ENCODE results near the gene FURIN. TPM values are rescaled to one million over a fixed set of nuclear protein-coding genes. Genes with fewer than 3 reads are reported as not detected.
"Not testable (repeated sequence)": the region's sequence is repeated elsewhere in the genome, so short reads cannot be mapped to it uniquely, and the experiment has no call there.

Gene FURIN
- total RNA-seq, 1 donor from 2014 or later, result 51.6 TPM

DNA sequence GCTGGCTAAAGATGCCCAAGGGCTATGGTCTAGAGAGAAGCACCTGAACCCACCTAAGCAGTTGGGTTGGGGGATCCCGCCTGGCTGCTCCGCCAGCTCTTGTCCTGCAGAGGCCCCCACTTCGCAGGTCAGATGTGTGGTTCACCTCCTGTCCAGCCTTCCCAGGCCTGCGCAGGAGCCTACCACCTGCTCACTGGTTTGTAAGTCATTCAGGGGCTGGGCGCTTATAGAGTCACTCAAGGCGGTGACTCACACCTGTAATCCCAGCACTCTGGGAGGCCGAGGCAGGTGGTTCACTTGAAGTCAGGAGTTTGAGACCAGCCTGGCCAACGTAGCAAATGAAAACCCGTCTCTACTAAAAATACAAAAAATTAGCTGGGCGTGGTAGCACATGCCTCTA, 3.9 kb upstream of the FURIN start:
- ATAC-seq (no peak), DNase-seq (ENCODE audit: low spot score) (no peak)
- intact Hi-C loops (cut with DNase I), result no loop called here

DNA sequence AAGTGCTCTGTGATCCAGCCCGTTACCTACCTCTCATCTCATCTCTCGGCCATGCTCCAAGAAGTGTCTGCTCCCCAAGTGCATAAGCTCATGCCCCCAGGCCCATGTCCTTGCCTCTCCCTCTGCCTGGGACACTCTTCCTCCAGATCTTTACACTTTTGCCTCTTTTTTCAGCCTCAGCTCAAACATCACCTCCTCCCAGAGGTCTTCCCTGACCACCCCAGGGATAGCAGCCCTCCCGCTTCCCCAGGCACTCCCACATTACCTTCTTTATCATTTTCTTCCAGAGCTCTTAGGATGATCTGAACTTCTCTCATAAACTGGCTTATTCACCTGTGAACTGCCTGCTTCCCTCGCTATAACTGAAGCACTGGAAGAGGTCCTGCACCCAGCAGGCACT, 2.7 kb upstream of the FURIN start:
- ATAC-seq, result no peak
- intact Hi-C loops (cut with DNase I), result no loop called here
- DNase-seq (ENCODE audit: low spot score), result no peak

DNA sequence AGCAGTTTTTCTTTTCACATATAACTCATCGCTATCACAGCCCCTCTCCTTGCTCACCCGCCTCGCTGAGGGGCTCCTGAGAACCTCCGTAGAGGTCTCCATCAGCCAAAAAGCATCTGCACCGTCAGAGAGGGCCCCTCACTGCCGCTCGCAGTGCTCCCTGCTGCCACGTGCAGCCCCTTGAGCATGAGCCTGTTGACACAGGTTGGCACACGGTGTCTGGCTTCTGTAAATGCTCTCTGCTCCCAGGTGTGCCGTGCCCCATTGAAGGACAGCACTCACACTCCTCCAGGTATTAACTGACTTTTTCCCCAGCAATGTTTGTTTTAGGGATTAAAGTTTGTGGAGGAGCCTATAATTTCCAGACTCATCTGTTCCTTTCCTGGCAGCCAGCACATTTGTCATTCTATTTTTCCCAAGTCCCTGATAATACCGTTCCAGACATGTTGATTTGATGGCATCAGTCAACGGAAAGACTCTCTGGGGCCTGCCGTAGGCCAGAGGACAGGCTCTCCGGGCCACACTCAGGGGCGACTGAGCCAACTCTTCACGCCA, 2.1 kb upstream of the FURIN start:
- ATAC-seq, result no peak
- intact Hi-C loops (cut with DNase I), result no loop called here
- DNase-seq (ENCODE audit: low spot score), result no peak

DNA sequence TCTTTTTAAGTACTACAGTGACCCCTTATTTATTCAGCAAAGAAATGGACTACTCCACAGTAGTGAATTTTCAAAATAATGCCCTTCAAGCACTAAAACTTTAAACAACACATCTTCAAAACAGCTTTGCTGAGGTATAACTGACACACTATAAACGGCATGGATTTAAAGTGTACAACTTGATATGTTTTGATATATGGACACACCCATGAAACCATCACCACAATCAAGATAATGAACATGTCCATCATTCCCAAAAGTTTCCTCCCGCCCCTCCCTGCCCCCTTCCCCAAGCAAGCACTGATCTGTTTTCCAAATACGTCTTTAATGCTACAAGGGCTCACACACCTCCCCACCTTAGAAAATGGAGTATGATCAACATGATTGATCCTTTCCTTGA, 1.6 kb upstream of the FURIN start:
- intact Hi-C loops (cut with DNase I), result no loop called here
- DNase-seq (ENCODE audit: low spot score), result no peak
- ATAC-seq, result no peak

DNA sequence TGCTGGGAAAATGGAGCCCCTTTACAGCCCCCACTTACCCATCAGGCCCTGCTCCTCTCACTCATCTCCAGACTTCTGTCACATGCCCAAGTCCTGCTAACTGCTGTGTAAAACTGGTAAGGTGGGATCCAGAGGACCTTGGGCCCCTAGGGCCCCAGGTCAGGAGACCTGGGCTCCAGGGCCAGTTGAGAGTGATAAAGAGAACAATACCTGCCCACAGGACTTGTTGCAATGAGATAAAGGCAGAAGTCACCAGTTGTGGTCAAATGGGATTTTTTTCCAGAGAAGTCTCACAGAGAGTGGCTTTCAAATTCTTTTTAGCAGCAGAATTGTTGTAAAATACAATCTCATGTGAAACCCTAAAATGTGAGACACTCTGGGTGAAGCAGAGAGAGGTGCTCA, 753 bp downstream of the FURIN start:
- intact Hi-C loops (cut with DNase I), result no loop called here
- no peak for ATAC-seq

DNA sequence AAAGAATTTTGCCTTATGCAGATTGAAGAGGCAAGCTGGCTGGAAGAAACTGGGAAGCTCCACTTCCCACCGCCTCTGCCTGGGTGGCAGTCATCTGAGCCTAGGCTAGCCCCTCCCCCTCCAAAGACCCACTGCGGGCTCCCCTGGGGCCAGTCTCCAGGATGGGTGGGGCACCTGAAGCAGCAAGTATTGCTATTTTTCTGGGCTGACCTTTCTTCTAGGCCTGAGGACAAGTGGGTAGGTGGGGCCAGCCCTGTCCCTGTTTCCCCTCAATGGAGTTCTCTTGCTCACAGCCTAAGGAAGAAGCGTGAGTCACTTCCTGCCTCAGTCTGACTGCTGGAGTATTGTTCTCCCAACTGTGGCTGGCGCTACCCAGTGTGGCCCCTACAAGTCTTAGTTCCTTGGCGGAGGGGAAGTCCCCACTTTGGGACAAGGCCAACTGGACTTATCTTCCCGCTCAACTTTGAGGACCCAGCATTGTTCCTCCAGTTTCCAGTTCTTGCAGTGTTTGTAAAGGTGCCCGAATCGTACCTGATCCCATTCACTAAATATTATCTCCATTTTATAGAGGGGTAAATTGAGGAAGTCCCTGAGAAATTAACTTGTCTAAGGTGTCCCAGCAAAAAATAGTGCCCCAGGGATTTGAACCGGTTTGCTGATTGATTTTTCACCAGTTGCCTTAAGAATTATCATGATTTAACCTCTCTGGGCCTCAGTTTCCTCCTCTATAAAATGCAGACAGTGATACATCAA, 1.4 kb downstream of the FURIN start:
- DNase-seq (ENCODE audit: low spot score) (peak; percentile 82), ATAC-seq (peak; percentile 80)
- intact Hi-C loops (cut with DNase I), result no loop called here

More for the DNA sequence above, 753 bp downstream of the FURIN start:
- no peak for DNase-seq (ENCODE audit: low spot score)

DNA sequence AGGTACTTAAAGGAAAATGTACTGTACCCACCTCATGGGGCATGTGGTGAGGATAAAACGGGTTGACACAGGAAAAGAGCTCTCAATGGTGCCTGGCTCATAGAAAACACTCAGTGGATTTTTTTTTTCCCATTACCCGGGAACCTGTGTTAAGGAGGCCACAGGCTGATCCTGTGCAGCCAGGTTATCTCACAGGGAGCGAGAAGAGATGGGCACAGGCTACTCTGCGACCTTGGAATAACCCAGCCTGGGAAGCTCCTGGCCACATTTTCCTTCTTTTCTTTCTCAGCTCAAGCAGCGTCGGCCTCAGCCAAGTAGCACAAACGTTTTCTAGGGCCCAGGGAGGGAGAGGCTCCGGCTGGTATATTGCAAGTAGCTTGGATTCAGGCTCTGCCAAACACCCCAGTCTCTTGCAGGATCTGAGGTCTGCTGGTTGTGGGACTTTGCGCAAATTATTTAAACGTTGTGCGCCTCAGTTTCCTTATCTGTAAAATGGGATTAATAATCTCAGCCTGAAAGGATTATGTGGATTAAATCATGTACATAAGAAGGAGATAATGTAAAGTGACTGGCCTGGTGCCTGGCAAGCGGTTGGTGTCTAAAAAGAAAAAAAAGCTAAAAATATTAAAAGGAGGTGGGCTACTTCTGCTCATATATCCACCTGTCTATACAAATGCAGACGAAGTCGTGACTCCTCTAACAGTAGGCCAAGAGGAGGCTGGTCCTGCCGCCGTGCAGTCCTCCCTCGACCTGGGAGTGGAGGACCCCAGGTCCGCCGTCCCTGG, 2.2 kb downstream of the FURIN start:
- ATAC-seq (peak; percentile 23), DNase-seq (ENCODE audit: low spot score) (no peak)
- intact Hi-C loops (cut with DNase I), result no loop called here

DNA sequence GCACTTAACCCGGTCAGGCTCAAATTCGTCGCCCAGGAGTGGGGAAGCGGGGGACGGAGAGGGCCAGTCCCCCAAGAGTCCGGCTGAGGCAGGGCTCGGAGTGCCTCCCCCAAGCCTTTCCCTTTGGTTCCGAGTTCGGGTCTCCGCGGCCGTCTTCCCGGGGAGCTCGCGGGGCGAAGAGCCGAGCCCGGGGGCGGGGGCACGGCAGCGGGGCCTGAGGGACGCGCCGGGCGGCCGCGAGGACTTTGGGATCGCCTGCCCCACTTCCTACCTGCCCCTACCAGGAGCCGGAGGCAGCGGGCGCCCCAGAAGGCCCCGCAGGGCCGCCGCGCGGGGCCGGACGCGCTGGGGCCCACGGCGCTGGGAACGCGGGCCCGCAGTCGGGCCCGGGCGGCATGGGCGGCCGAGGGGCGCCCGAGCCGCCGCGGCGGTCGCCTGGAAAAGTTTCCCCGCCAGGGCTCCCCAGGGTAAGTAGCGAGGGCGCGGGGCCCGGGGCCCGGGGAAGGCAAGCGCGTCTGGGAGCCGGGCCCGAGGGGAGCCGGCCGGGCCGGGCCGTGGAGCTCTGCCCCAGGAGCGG, 2.8 kb downstream of the FURIN start:
- DNase-seq (ENCODE audit: low spot score) (no peak), ATAC-seq (peak; percentile 7)
- intact Hi-C loops (cut with DNase I), result no loop called here

DNA sequence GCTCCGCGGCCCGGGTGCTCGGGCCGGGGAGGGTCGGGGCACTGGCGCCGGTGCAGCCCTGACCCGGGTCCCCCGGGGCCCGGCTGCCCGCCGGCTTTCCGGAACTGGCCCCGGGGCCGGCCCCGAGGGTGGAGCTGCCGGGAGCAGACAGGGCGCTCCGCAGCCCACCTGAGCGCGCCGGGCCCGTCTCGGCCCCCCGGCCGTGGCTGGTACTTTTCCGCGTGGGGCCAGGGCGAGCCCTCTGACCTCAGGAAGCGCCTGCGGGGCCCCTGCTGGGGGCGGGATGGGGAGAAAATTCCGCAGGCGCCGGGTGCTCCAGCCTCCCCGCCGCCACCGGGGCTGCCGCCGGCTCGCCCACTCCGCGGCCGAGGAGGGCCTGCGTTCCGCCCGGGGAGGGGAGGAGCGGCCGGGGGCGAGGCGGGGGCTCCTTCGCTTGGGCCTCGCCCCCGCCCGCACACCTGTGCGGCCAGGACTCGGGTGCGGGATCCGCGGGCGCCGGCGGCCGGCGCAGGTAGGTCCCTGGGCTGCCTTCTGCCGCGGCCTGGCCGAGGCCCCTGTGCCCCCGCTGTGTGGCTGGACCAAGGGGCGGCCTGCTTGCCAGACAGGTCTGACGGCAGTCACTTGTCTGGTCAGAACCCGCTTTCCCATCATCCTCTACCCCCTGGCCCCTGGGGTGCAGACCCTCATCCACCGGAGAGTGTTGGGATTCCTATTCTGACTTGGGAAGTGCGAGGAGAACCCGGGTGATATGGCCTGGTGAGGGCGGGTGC, 3.5 kb downstream of the FURIN start:
- DNase-seq (ENCODE audit: low spot score) (no peak), ATAC-seq (no peak)
- intact Hi-C loops (cut with DNase I), result no loop called here

DNA sequence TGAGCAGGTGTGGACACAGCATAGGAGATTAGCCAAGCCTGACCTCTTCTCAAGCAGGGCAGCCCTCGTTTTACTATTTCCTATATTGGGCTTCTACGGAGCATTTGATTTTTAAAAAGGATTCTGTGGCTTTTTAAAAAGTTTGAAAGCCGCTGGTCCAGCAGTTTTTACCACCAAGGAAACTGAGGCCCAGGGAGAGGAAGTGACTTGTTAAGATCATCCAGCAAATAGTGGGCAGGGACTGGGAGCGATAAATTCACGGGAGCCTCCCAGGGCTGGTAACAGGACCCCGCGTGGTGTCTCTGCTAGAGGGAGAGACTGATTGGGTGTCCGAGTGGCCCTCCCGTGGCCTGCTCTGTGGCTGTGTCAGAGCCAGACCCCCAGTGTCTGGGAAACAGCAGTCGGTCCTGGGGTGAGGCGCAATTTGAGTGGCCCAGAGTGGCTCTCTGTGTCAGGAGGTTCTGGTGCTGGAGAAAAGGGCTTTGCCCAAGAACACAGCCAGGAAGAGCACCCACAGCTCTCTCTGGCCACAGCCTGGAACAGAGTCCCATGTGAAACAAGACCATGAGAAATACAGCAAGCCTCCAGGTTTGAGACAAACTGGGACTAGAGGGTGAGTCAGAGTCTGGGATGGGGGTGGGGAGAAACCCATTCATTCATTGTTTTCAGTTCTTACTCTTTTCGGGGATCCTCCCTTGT, 4.2 kb downstream of the FURIN start:
- ATAC-seq (peak; percentile 3), DNase-seq (ENCODE audit: low spot score) (no peak)
- intact Hi-C loops (cut with DNase I), result no loop called here

DNA sequence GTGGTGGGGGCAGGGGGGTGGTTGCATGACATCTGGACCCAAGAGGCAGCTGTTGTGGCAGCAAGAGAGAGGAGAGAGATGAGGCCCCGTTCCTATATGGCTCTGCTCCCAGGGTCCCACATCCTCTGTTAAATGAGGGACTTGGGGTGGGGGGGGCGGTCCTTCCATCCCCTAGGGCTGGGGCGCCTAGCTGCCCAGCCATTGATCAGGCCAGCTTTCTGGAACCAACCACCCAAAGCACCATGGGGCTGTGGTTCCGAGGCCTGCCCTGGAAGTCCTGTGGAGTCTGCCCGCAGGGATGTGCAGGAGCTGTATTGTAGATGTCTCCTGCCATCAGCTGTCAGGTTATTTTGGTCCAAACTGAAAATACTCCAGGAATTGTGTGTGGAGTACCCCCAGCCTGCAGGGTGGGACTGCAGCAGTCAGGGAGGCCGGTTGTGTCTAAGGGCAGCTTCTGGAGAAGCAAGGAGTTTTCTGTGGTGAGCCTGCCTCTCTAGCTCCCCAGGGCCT, 5.2 kb downstream of the FURIN start:
- intact Hi-C loops (cut with DNase I), result no loop called here
- no peak for ATAC-seq
- DNase-seq (ENCODE audit: low spot score), result no peak

DNA sequence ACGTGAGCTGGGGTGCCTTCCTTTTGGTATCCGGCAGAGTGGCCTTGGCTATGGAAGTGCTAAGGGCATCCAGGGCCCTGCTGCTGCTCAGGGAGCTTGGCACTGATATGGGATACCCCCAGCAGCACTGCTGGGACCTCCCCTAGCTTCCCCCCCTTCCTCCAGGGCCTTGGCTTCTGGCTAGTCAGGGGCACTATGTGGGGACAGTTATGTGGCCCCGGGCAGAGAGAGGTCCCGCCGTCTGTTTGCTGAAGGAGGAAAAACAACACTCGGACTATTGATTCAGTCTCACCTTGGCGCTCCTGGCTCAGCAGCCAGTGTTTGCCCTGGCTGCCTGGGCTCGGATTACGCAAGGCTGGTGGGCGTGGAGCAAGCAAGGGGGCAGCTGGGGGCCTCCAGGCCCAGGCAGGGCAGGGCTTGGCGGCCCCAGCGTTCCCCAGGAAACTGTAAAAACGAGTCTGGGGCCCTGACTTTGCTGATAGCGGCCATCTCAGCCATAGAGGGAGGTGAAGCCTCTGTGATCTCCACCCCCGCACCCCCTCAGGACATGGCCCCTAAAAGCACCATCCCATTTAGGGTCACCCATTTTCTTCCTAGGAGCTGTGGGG, 5.7 kb downstream of the FURIN start:
- no peak for ATAC-seq
- no peak for DNase-seq (ENCODE audit: low spot score)
- intact Hi-C loops (cut with DNase I), result no loop called here

DNA sequence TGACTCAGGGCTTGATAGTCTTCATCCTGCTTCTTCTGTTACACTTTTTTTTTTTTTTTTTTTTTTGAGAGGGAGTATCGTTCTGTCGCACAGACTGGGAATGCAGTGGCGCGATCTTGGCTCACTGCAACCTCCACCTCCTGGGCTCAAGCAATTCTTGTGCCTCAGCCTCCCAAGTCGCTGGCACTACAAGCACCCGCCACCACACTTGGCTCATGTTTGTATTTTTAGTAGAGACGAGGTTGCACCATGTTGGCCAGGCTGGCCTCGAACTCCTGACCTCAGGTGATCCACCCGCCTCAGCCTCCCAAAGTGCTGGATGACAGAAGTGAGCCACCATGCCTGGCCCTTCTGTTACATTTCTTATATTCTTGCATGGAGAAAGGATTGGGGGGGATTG, 6.6 kb downstream of the FURIN start:
- DNase-seq (ENCODE audit: low spot score); ATAC-seq; intact Hi-C loops (cut with DNase I): not testable (repeated sequence)

DNA sequence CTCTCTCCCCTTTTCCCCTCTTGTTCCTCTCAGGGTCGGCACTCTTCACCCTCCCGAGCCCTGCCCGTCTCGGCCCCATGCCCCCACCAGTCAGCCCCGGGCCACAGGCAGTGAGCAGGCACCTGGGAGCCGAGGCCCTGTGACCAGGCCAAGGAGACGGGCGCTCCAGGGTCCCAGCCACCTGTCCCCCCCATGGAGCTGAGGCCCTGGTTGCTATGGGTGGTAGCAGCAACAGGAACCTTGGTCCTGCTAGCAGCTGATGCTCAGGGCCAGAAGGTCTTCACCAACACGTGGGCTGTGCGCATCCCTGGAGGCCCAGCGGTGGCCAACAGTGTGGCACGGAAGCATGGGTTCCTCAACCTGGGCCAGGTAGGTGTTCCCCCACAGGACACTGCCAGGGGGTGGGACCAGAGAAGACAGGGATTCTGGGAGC, 7.2 kb downstream of the FURIN start:
- DNase-seq (ENCODE audit: low spot score) (no peak), ATAC-seq (no peak)
- intact Hi-C loops (cut with DNase I), result no loop called here

DNA sequence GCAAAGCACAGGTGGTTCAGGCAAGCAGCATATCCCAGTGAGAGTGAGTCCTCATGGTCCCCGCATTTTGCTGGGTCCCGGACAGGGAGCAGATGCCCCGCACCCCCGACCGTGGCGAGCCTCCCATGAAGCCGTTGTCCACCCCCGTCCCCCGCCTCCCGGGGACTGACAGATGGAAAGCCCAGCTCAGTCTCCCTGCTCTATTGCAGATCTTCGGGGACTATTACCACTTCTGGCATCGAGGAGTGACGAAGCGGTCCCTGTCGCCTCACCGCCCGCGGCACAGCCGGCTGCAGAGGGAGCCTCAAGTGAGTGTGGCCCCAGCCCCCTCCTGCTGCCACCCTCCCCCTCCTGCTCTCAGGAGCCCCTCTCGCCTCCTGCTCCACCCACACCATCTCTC, 7.7 kb downstream of the FURIN start:
- DNase-seq (ENCODE audit: low spot score) (no peak), ATAC-seq (no peak)
- intact Hi-C loops (cut with DNase I), result no loop called here

DNA sequence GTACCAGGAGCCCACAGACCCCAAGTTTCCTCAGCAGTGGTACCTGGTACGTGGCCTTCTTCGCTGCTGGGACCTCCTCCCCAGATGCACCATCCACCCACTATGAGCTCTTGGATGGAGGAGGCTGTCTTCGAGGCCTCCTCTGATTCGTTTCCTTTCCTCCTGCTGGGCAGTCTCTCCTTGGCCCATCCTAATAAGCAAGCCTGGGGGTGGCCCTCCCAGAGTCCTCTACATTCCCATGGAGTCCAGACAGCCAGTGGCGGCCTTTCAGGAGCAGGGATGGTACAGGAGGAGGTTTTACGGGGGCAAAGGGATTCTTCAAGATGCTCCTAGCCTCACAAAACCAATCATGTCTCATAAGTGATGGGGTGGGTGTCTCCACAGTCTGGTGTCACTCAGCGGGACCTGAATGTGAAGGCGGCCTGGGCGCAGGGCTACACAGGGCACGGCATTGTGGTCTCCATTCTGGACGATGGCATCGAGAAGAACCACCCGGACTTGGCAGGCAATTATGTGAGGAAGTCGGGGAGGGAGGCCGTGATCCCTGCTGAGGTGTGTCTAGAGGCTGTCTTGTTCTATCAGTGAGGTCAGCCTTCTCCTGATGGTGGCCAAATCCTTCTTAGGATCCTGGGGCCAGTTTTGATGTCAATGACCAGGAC, 8.3 kb downstream of the FURIN start:
- no peak for DNase-seq (ENCODE audit: low spot score)
- intact Hi-C loops (cut with DNase I), result no loop called here
- ATAC-seq, result no peak

DNA sequence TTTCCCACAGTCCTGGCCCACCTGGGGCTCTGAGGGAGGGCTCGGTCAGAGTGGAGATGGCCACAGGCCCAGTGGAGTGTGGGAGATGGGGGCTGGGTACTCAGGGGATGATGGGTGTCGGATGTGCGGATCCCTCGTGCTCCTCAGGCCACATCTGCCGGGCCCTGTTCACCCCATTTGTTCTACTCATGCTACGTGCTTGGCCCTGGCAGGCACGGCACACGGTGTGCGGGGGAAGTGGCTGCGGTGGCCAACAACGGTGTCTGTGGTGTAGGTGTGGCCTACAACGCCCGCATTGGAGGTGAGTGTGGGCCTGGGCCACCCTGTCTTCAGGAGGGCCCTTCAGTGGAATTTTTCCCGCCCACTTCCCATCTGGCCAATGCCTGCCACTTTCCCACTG, 8.9 kb downstream of the FURIN start:
- intact Hi-C loops (cut with DNase I), result no loop called here
- DNase-seq (ENCODE audit: low spot score) (no peak), ATAC-seq (no peak)

DNA sequence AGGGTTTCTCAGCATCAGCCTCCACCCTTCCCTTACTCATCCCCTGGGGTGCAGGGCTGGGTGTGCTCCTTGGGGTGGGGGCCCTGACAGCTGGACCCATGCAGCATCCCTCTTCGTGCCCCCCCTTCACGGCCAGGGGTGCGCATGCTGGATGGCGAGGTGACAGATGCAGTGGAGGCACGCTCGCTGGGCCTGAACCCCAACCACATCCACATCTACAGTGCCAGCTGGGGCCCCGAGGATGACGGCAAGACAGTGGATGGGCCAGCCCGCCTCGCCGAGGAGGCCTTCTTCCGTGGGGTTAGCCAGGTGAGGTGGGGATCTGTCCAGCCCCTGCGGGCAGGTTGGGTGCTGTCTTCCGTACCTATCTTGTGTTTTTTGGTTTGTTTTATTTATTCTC, 9.6 kb downstream of the FURIN start:
- DNase-seq (ENCODE audit: low spot score) (no peak), ATAC-seq (no peak)
- intact Hi-C loops (cut with DNase I), result no loop called here
